ENCODE measurements around the gene NR2F2.

NR2F2 gene

GRCh38 chr15:96296264-96296663, 34.2 kb upstream of the NR2F2 start:
- H3K27ac ChIP-seq = no peak overlapping the region
- no peak for TF ChIP-seq ZFX (IDR thresholded peaks at IDR 0.05; ENCODE audit: borderline replicate concordance)
- TF ChIP-seq CTCF (IDR thresholded peaks at IDR 0.05) = no peak

- H3K27ac ChIP-seq = no peak overlapping the region
- TF ChIP-seq ZFX (IDR thresholded peaks at IDR 0.05; ENCODE audit: borderline replicate concordance) = no peak
- no peak for TF ChIP-seq CTCF (IDR thresholded peaks at IDR 0.05)
Measured at GRCh38 chr15:96297783-96298182, 32.7 kb upstream of the NR2F2 start.

GRCh38 chr15:96298217-96298616, 32.3 kb upstream of the NR2F2 start:
- no peak overlapping the region for H3K27ac ChIP-seq
- TF ChIP-seq CTCF (IDR thresholded peaks at IDR 0.05) (no peak), ZFX (IDR thresholded peaks at IDR 0.05; ENCODE audit: borderline replicate concordance) (no peak)

DNA sequence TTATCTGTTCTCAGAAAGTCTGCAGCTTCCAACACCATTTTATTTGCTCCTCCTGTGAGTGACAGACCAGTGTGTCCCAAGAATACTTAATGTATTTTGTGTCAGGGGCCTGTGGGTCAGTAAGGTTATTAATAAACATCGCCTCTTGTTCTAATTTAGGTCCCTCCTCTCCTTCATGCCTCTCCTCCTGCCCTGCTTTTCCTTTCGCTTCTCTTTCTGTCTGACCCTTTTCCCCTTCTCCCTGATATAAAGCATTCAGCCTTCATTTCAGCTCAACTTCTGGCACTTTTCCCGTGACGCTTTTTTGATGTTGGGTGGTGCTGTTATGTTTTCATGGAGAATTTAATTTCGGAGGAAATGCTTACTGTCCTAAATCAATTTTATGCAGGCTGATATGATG, 29.7 kb upstream of the NR2F2 start:
- TF ChIP-seq CTCF (IDR thresholded peaks at IDR 0.05) (no peak), ZFX (IDR thresholded peaks at IDR 0.05; ENCODE audit: borderline replicate concordance) (no peak)
- H3K27ac ChIP-seq = no peak overlapping the region

DNA sequence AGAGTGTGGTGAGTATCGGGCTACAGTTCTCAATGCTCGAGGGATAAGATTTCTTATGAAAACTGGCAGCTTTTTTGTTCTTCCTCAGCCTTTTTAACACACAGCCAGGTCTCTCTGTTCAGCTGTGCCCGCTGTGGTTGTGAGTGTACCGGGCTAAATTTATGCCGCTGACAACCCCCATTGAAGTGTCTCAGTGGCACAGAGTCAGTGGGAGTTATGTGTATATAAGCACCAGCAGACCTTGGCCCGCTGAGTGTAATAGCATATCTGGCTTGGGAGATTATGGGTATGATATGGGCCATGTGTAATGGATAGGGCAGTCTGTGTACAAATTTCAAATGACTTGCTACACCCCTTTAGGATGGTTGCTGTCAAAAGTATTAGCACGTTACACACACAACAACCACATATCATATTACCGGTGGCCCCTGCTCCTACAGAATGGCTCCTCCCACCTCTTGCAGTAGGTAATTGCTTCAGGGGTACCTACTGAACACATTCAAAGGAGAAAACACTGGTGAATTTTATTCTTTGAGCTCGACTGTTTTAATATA, 26.9 kb upstream of the NR2F2 start:
- TF ChIP-seq CTCF (IDR thresholded peaks at IDR 0.05) = no peak
- no peak overlapping the region for H3K27ac ChIP-seq

- TF ChIP-seq ZFX (IDR thresholded peaks at IDR 0.05; ENCODE audit: borderline replicate concordance) = no peak
- no peak for TF ChIP-seq CTCF (IDR thresholded peaks at IDR 0.05)
- H3K27ac ChIP-seq = no peak overlapping the region
Measured at GRCh38 chr15:96304839-96305238, 25.7 kb upstream of the NR2F2 start.

DNA sequence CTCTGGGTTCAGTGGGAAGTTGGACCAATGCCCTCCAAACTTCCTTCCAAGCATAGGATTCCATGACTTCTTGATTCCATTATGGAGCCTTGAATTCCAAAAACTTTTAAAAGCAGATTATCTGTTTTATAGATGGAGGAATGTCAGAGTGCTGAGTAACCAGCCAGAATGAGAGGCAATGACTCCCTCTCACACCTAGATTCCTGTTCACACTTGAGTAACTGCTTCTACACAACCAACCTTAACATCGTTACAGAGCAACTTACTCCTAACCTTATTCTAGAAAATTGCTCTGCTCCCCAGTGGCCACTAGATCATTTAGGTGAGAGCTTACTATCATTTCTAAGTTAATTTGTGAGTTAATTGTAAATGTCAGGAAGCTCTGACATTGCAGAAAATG, 24.2 kb upstream of the NR2F2 start:
- H3K27ac ChIP-seq = no peak overlapping the region
- TF ChIP-seq ZFX (IDR thresholded peaks at IDR 0.05; ENCODE audit: borderline replicate concordance) = no peak
- TF ChIP-seq CTCF (IDR thresholded peaks at IDR 0.05) = no peak

Data from 22Rv1 (cell line).